Adrenal gland (tissue), 5 donors: ENCODE measurements around the gene HDAC1.
A peak's percentile ranks its signal among the peaks of the same experiment; 100 is the strongest.

Experiments used
- POLR2A ChIP-seq, 2 donors: fragments of 450-650 bp; IDR thresholded peaks; one replicate each; pipeline ENCODE4 v1.6.1; 2017; ENCODE audit warnings: antibody characterized with exemption in 2 of 2, mild to moderate bottlenecking in 2 of 2, moderate library complexity in 1 of 2
- TF ChIP-seq, protein P1 (sequence below), 6 experiments: fragments of 450-650 bp in 4 of 6; fragments of 200-600 bp in 2 of 6; sonication (generic) in 1 of 6; IDR thresholded peaks; 1 replicate in 5 of 6; 2 replicates in 1 of 6; pipeline versions ENCODE4 v1.5.1 to v1.8.0; 2016 to 2021; ENCODE audit warnings: antibody characterized with exemption in 6 of 6, mild to moderate bottlenecking in 2 of 6, moderate library complexity in 1 of 6
- donor health status: DM: no; HTN: no; CAD: no.

DNA sequence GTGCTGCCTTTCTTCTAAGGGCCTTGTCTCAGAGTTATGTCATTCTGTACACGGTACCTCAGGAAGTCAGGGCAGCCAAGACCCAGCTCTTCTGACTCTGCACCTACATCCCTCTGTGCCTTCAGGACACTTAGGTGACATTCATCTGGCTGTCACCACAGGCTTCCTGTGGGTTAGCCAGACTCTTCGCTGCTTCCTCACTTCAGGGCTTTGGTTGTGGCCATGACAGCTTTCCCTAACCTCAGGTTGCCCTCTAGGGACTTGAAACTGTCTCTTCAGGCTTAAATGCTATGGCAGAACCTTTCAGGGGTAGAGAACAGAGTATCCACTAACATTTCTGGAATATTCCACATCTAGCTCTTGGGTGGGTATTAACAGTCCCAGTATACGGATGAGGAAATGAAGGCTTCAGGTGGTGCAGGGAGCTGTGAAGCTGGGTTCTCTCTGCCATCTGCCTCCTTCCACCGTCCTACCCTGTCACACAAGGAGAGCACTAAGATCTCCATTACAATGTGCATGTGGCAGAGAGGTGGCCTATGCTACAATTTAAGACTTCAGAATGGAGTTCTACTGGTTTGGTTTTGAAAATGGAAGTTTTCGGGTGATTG lies 80.4 kb downstream of the HDAC1 start:
- TF ChIP-seq, protein P1, sequence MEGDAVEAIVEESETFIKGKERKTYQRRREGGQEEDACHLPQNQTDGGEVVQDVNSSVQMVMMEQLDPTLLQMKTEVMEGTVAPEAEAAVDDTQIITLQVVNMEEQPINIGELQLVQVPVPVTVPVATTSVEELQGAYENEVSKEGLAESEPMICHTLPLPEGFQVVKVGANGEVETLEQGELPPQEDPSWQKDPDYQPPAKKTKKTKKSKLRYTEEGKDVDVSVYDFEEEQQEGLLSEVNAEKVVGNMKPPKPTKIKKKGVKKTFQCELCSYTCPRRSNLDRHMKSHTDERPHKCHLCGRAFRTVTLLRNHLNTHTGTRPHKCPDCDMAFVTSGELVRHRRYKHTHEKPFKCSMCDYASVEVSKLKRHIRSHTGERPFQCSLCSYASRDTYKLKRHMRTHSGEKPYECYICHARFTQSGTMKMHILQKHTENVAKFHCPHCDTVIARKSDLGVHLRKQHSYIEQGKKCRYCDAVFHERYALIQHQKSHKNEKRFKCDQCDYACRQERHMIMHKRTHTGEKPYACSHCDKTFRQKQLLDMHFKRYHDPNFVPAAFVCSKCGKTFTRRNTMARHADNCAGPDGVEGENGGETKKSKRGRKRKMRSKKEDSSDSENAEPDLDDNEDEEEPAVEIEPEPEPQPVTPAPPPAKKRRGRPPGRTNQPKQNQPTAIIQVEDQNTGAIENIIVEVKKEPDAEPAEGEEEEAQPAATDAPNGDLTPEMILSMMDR (IDR thresholded peaks at IDR 0.05): peak in 2 of 6 experiments; percentile 4 to 11
- no peak for TF ChIP-seq POLR2A (IDR thresholded peaks at IDR 0.05)
